ENCODE data around the gene AGBL4.

AGBL4 gene

DNA sequence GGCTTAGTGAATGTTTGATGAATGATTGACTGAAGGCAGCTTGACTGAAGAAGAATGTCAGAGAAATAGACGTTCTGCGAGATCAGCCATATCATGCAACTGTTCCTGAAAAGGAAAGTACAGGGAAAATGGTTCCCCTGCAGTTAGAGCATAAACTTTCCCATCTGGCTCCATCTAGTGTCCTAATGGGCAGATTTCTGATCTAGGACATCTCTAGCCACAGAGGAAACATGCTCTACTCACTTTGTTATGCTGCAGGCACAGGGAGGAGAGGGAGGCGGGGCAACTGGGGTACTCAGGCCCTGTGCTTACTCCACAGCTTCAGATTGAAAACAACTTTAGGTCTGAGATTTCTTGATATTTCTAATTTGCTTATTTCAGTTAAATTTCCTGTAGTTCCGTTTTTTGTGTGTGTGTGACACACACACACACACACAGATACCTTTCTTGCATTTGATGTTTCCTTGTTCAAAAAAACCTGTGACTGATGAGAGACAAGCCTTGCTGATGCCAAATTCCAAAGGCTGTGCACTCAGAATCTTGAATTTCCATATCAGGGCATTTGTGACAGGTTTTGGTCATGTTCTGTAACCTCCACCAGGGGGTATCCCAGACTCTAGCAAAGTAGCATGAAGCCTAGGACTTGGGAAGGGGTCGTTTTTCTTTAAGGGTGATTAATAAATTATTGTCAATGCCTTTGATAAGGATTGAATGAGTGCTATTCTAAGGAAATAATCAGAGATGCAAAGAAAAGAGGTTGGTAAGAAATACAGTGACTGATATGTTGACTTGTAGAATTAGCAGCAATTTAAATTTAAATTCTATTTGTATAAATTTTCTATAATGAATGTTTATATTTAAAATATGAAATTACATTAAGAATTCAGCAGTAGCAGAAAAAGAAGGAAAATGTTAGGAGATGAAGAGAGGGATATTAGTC, 1107.4 kb downstream of the AGBL4 start:
- Histone ChIP-seq H3K36me3 (ENCODE audit: control insufficient read depth in 5 of 5, insufficient read depth in 5 of 5, low read length in 5 of 5) (no peaks in the 10 kb centered on the region), H3K9ac (ENCODE audit: low read length in 5 of 5) (no peak overlapping the region), H3K4me1 (ENCODE audit: control insufficient read depth in 5 of 5, insufficient read depth in 5 of 5, low read length in 5 of 5) (peaks cover 0 to 8% (median 5%) of the 10 kb centered on the region in 5 donors), H3K27ac (ENCODE audit: low read depth, low read length) (no peak overlapping the region), H3K4me3 (ENCODE audit: low read depth in 1 of 5, low read length in 5 of 5) (no peak overlapping the region), H3K9me3 (ENCODE audit: control insufficient read depth in 5 of 5, low read length in 5 of 5) (no peaks in the 10 kb centered on the region), H3K27me3 (ENCODE audit: control insufficient read depth in 5 of 5, insufficient read depth in 4 of 5, low read length in 5 of 5) (peaks cover 0 to 3% (median 0%) of the 10 kb centered on the region in 5 donors)

GRCh38 chr1:48908606-48909005, 1115.1 kb downstream of the AGBL4 start:
- Histone ChIP-seq H3K4me1 (ENCODE audit: control insufficient read depth in 5 of 5, insufficient read depth in 5 of 5, low read length in 5 of 5) (no peaks in the 10 kb centered on the region), H3K27ac (ENCODE audit: low read depth, low read length) (no peak overlapping the region), H3K9ac (ENCODE audit: low read length in 5 of 5) (no peak overlapping the region), H3K9me3 (ENCODE audit: control insufficient read depth in 5 of 5, low read length in 5 of 5) (no peaks in the 10 kb centered on the region), H3K36me3 (ENCODE audit: control insufficient read depth in 5 of 5, insufficient read depth in 5 of 5, low read length in 5 of 5) (no peaks in the 10 kb centered on the region), H3K4me3 (ENCODE audit: low read depth in 1 of 5, low read length in 5 of 5) (no peak overlapping the region), H3K27me3 (ENCODE audit: control insufficient read depth in 5 of 5, insufficient read depth in 4 of 5, low read length in 5 of 5) (peaks cover 0 to 3% (median 0%) of the 10 kb centered on the region in 5 donors)

- H3K36me3 ChIP-seq (ENCODE audit: control insufficient read depth in 5 of 5, insufficient read depth in 5 of 5, low read length in 5 of 5): no peaks in the 10 kb centered on the region
- H3K4me3 ChIP-seq (ENCODE audit: low read depth in 1 of 5, low read length in 5 of 5): no peak overlapping the region
- no peak overlapping the region for H3K27ac ChIP-seq (ENCODE audit: low read depth, low read length)
- H3K9ac ChIP-seq (ENCODE audit: low read length in 5 of 5): no peak overlapping the region
- peaks cover 0 to 5% (median 0%) of the 10 kb centered on the region in 5 donors for H3K27me3 ChIP-seq (ENCODE audit: control insufficient read depth in 5 of 5, insufficient read depth in 4 of 5, low read length in 5 of 5)
- no peaks in the 10 kb centered on the region for H3K9me3 ChIP-seq (ENCODE audit: control insufficient read depth in 5 of 5, low read length in 5 of 5)
- H3K4me1 ChIP-seq (ENCODE audit: control insufficient read depth in 5 of 5, insufficient read depth in 5 of 5, low read length in 5 of 5): no peaks in the 10 kb centered on the region
Measured at GRCh38 chr1:48906729-48907128, 1117.0 kb downstream of the AGBL4 start.

GRCh38 chr1:48906164-48906563, 1117.6 kb downstream of the AGBL4 start:
- H3K27me3 ChIP-seq (ENCODE audit: control insufficient read depth in 5 of 5, insufficient read depth in 4 of 5, low read length in 5 of 5): peaks cover 0 to 5% (median 0%) of the 10 kb centered on the region in 5 donors
- H3K27ac ChIP-seq (ENCODE audit: low read depth, low read length): no peak overlapping the region
- H3K9me3 ChIP-seq (ENCODE audit: control insufficient read depth in 5 of 5, low read length in 5 of 5): no peaks in the 10 kb centered on the region

GRCh38 chr1:48903291-48903690, 1120.5 kb downstream of the AGBL4 start:
- H3K9ac ChIP-seq (ENCODE audit: low read length in 5 of 5): no peak overlapping the region
- H3K36me3 ChIP-seq (ENCODE audit: control insufficient read depth in 5 of 5, insufficient read depth in 5 of 5, low read length in 5 of 5): no peaks in the 10 kb centered on the region
- H3K27me3 ChIP-seq (ENCODE audit: control insufficient read depth in 5 of 5, insufficient read depth in 4 of 5, low read length in 5 of 5): peaks cover 0 to 5% (median 0%) of the 10 kb centered on the region in 5 donors
- no peak overlapping the region for H3K27ac ChIP-seq (ENCODE audit: low read depth, low read length)
- H3K4me3 ChIP-seq (ENCODE audit: low read depth in 1 of 5, low read length in 5 of 5): no peak overlapping the region
- H3K4me1 ChIP-seq (ENCODE audit: control insufficient read depth in 5 of 5, insufficient read depth in 5 of 5, low read length in 5 of 5): no peaks in the 10 kb centered on the region
- no peaks in the 10 kb centered on the region for H3K9me3 ChIP-seq (ENCODE audit: control insufficient read depth in 5 of 5, low read length in 5 of 5)

More at GRCh38 chr1:48906164-48906563, 1117.6 kb downstream of the AGBL4 start:
- no peak overlapping the region for H3K9ac ChIP-seq (ENCODE audit: low read length in 5 of 5)
- H3K4me3 ChIP-seq (ENCODE audit: low read depth in 1 of 5, low read length in 5 of 5): no peak overlapping the region
- H3K4me1 ChIP-seq (ENCODE audit: control insufficient read depth in 5 of 5, insufficient read depth in 5 of 5, low read length in 5 of 5): no peaks in the 10 kb centered on the region
- no peaks in the 10 kb centered on the region for H3K36me3 ChIP-seq (ENCODE audit: control insufficient read depth in 5 of 5, insufficient read depth in 5 of 5, low read length in 5 of 5)

DNA sequence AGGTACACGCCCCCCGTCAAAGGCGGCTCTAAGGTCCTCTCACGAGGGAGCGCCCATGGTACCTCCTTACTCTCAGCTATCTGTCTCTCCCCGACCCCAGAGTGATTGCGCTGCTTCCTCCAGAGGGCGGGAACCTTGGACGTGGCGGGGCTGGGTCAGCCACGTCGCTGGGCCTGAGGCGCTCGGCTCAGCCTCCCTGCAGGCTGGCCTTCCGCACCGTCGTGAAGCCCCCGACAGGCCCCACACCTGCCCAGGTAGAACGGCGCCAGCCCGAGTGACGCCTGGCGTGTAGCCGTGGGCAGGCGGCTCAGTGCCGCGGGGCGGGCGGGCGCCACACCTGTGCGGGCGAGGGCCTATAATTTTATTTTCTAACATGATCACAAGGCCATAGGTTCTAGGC, 1124.9 kb downstream of the AGBL4 start:
- Histone ChIP-seq H3K9me3 (ENCODE audit: control insufficient read depth in 5 of 5, low read length in 5 of 5) (no peaks in the 10 kb centered on the region), H3K27me3 (ENCODE audit: control insufficient read depth in 5 of 5, insufficient read depth in 4 of 5, low read length in 5 of 5) (peaks cover 0 to 5% (median 0%) of the 10 kb centered on the region in 5 donors), H3K36me3 (ENCODE audit: control insufficient read depth in 5 of 5, insufficient read depth in 5 of 5, low read length in 5 of 5) (no peaks in the 10 kb centered on the region), H3K9ac (ENCODE audit: low read length in 5 of 5) (no peak overlapping the region), H3K4me1 (ENCODE audit: control insufficient read depth in 5 of 5, insufficient read depth in 5 of 5, low read length in 5 of 5) (no peaks in the 10 kb centered on the region), H3K4me3 (ENCODE audit: low read depth in 1 of 5, low read length in 5 of 5) (no peak overlapping the region), H3K27ac (ENCODE audit: low read depth, low read length) (no peak overlapping the region)

DNA sequence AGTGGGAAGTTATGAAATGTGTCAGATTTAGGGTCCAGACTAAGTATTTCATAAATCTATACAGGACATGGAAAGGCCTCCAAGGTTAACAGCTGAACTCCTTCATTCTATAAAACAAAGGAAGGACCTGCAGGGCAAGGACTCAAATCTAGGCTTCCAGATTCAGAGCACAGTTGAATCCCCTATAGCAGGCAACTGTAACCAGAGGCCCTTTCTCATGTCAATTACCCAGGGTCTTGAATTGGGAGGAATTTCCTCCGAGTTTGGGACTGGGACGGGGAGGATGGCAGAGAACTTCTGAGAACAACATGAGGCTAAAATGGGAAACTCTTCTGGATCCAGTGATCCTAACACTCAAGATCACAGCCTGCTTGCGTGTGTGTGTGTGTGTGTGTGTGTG, 1134.1 kb downstream of the AGBL4 start:
- Histone ChIP-seq H3K27me3 (ENCODE audit: control insufficient read depth in 5 of 5, insufficient read depth in 4 of 5, low read length in 5 of 5) (no peaks in the 10 kb centered on the region), H3K4me1 (ENCODE audit: control insufficient read depth in 5 of 5, insufficient read depth in 5 of 5, low read length in 5 of 5) (no peaks in the 10 kb centered on the region), H3K36me3 (ENCODE audit: control insufficient read depth in 5 of 5, insufficient read depth in 5 of 5, low read length in 5 of 5) (no peaks in the 10 kb centered on the region), H3K9me3 (ENCODE audit: control insufficient read depth in 5 of 5, low read length in 5 of 5) (peaks cover 0 to 4% (median 3%) of the 10 kb centered on the region in 5 donors), H3K4me3 (ENCODE audit: low read depth in 1 of 5, low read length in 5 of 5) (no peak overlapping the region), H3K27ac (ENCODE audit: low read depth, low read length) (no peak overlapping the region), H3K9ac (ENCODE audit: low read length in 5 of 5) (no peak overlapping the region)

DNA sequence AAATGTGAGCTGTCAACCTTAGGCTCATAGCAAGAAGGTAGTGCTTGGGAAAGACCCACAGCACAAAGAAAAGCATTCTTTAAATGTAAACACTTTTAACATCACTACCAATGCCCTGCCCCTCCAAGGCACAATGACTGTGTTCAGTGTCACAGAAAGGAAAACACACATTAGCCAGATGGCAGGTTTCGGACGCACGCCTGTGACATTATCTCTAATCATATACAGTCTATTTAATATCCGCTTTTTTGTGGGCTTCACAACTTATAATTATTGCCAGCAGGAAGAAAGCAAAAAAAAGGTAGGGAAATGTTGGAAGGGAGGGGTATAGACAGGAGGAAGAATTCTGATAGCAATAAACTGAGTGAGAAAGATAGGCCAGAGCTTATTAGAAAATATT, 1134.7 kb downstream of the AGBL4 start:
- H3K27me3 ChIP-seq (ENCODE audit: control insufficient read depth in 5 of 5, insufficient read depth in 4 of 5, low read length in 5 of 5): no peaks in the 10 kb centered on the region
- H3K9me3 ChIP-seq (ENCODE audit: control insufficient read depth in 5 of 5, low read length in 5 of 5): peaks cover 0 to 4% (median 3%) of the 10 kb centered on the region in 5 donors
- H3K9ac ChIP-seq (ENCODE audit: low read length in 5 of 5): no peak overlapping the region
- no peak overlapping the region for H3K4me3 ChIP-seq (ENCODE audit: low read depth in 1 of 5, low read length in 5 of 5)
- no peak overlapping the region for H3K27ac ChIP-seq (ENCODE audit: low read depth, low read length)
- no peaks in the 10 kb centered on the region for H3K36me3 ChIP-seq (ENCODE audit: control insufficient read depth in 5 of 5, insufficient read depth in 5 of 5, low read length in 5 of 5)
- H3K4me1 ChIP-seq (ENCODE audit: control insufficient read depth in 5 of 5, insufficient read depth in 5 of 5, low read length in 5 of 5): no peaks in the 10 kb centered on the region

DNA sequence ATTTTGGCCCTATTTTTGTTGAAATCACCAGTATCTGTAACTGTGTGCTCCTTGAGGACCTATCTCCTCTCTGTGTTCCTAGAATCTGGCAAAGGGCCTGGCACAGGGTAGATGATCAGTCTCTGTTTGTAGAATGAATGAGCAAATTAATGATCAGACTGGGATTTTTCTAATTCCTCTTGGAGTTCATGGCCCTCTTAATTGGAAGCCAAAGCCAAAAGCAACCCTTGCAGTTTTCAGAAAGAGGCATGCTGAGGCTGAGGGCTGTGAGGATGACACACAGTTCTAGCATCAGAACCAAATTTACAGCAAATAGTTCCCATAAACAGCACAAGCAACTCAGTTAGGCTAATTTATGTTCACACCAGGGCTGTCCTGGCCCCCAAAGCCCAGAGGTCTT, 1136.0 kb downstream of the AGBL4 start:
- Histone ChIP-seq H3K27ac (ENCODE audit: low read depth, low read length) (no peak overlapping the region), H3K36me3 (ENCODE audit: control insufficient read depth in 5 of 5, insufficient read depth in 5 of 5, low read length in 5 of 5) (no peaks in the 10 kb centered on the region), H3K27me3 (ENCODE audit: control insufficient read depth in 5 of 5, insufficient read depth in 4 of 5, low read length in 5 of 5) (no peaks in the 10 kb centered on the region), H3K9me3 (ENCODE audit: control insufficient read depth in 5 of 5, low read length in 5 of 5) (peaks cover 0 to under 1% (median 0%) of the 10 kb centered on the region in 5 donors), H3K4me3 (ENCODE audit: low read depth in 1 of 5, low read length in 5 of 5) (no peak overlapping the region), H3K4me1 (ENCODE audit: control insufficient read depth in 5 of 5, insufficient read depth in 5 of 5, low read length in 5 of 5) (no peaks in the 10 kb centered on the region), H3K9ac (ENCODE audit: low read length in 5 of 5) (no peak overlapping the region)

GRCh38 chr1:48882020-48882419, 1141.7 kb downstream of the AGBL4 start:
- no peak overlapping the region for H3K4me3 ChIP-seq (ENCODE audit: low read depth in 1 of 5, low read length in 5 of 5)
- H3K27ac ChIP-seq (ENCODE audit: low read depth, low read length): no peak overlapping the region
- no peak overlapping the region for H3K9ac ChIP-seq (ENCODE audit: low read length in 5 of 5)
- no peaks in the 10 kb centered on the region for H3K9me3 ChIP-seq (ENCODE audit: control insufficient read depth in 5 of 5, low read length in 5 of 5)
- H3K36me3 ChIP-seq (ENCODE audit: control insufficient read depth in 5 of 5, insufficient read depth in 5 of 5, low read length in 5 of 5): no peaks in the 10 kb centered on the region
- H3K27me3 ChIP-seq (ENCODE audit: control insufficient read depth in 5 of 5, insufficient read depth in 4 of 5, low read length in 5 of 5): no peaks in the 10 kb centered on the region
- H3K4me1 ChIP-seq (ENCODE audit: control insufficient read depth in 5 of 5, insufficient read depth in 5 of 5, low read length in 5 of 5): peaks cover 0 to 10% (median 5%) of the 10 kb centered on the region in 5 donors
